DOHH2 (cell line): ENCODE results near the gene RAI2.

ENCODE experiments used
- H3F3A ChIP-seq: fragments of 200-600 bp; sonication (generic), shearing (Covaris generic); 2 replicates; pipeline ENCODE4 v1.6.0; 2016; ENCODE audit warnings: antibody characterized with exemption, mild to moderate bottlenecking; ENCODE audit not compliant: control insufficient read depth, insufficient read depth
- H3K27ac ChIP-seq: fragments of 200-600 bp; sonication (generic); 2 replicates; pipeline ENCODE4 v1.5.1; 2014; ENCODE audit warnings: low read depth, mild to moderate bottlenecking, low read length, moderate library complexity
- H3K27me3 ChIP-seq: fragments of 200-600 bp; sonication (generic); 2 replicates; pipeline ENCODE4 v1.6.1; 2014; ENCODE audit warnings: mild to moderate bottlenecking, low read length, mixed read lengths; ENCODE audit not compliant: control insufficient read depth
- H3K36me3 ChIP-seq: fragments of 200-600 bp; sonication (generic); 2 replicates; pipeline ENCODE4 v1.6.1; 2014; ENCODE audit warnings: mild to moderate bottlenecking, low read length, moderate library complexity, mixed read lengths; ENCODE audit not compliant: control insufficient read depth
- H3K4me1 ChIP-seq: fragments of 200-600 bp; sonication (generic); 2 replicates; pipeline ENCODE4 v1.6.1; 2014; ENCODE audit warnings: mild to moderate bottlenecking, low read length, mixed read lengths; ENCODE audit not compliant: control insufficient read depth
- H3K4me2 ChIP-seq: fragments of 200-600 bp; sonication (generic); 2 replicates; pipeline ENCODE4 v1.6.0; 2014; ENCODE audit warnings: mild to moderate bottlenecking, low read length, moderate library complexity
- H3K4me3 ChIP-seq: fragments of 200-600 bp; sonication (generic); 2 replicates; pipeline ENCODE4 v1.5.1; 2014; ENCODE audit warnings: mild to moderate bottlenecking, low read length, mixed read lengths
- H3K79me2 ChIP-seq: fragments of 200-600 bp; sonication (generic); 2 replicates; pipeline ENCODE4 v1.6.1; 2014; ENCODE audit warnings: mild to moderate bottlenecking, low read length, mixed read lengths; ENCODE audit not compliant: control insufficient read depth
- H3K9me2 ChIP-seq: fragments of 200-600 bp; sonication (generic); replicated peaks from 2 replicates; pipeline ENCODE4 v1.6.1; 2014; ENCODE audit warnings: mild to moderate bottlenecking, low read length, mixed read lengths; ENCODE audit not compliant: control insufficient read depth
- H3K9me3 ChIP-seq: fragments of 200-600 bp; sonication (generic); 2 replicates; pipeline ENCODE4 v1.6.1; 2014; ENCODE audit warnings: antibody characterized with exemption, low read length, mixed read lengths; ENCODE audit not compliant: control insufficient read depth, insufficient read depth
- H4K20me1 ChIP-seq: fragments of 200-600 bp; sonication (generic); 2 replicates; pipeline ENCODE4 v1.6.0; 2014; ENCODE audit warnings: low read depth, mild to moderate bottlenecking, antibody characterized with exemption, low read length, moderate library complexity; ENCODE audit not compliant: control insufficient read depth, insufficient read depth
- EZH2phosphoT487 ChIP-seq: fragments of 200-600 bp; sonication (generic); IDR thresholded peaks from 2 replicates; pipeline ENCODE4 v1.6.1; 2017; ENCODE audit warnings: borderline replicate concordance, mild to moderate bottlenecking, antibody characterized with exemption, low read length, moderate library complexity, mixed read lengths
- TF ChIP-seq, protein P1 (sequence below): fragments of 200-600 bp; sonication (generic); IDR thresholded peaks from one replicate; pipeline ENCODE4 v1.5.1; 2014; ENCODE audit warnings: antibody characterized with exemption, mild to moderate bottlenecking, low read depth, low read length; ENCODE audit not compliant: poor library complexity, severe bottlenecking

The RAI2 gene

DNA sequence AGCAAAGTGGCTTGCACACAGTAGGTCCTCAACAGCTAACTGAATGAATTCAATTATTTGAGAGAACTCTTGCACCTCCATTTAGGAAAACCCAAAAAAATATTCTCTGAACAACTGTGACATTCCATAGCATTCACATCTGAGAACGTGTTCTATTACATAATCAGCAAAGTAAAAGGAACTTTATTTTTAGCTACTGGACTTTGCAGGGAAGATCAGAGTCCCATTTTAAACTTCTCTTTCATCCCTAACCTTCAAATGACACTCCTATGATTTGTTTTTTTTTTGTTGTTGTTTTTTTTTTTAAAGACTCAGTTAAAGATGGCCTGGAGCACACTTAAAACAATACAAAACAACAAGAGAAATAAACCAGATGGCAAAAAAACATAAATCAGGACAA is 30.9 kb downstream of the RAI2 start:
- Histone ChIP-seq H3K4me1 (no peaks in the 10 kb centered on the region), H3K36me3 (no peaks in the 10 kb centered on the region), H3F3A (no peaks in the 10 kb centered on the region), H3K4me3 (no peak overlapping the region), H3K27me3 (no peaks in the 10 kb centered on the region), H3K27ac (no peak overlapping the region), H4K20me1 (no peaks in the 10 kb centered on the region), H3K79me2 (no peaks in the 10 kb centered on the region), H3K9me3 (no peaks in the 10 kb centered on the region), H3K4me2 (no peak overlapping the region), H3K9me2 (no peaks in the 10 kb centered on the region)
- no peak for TF ChIP-seq EZH2phosphoT487
- TF ChIP-seq, protein P1, sequence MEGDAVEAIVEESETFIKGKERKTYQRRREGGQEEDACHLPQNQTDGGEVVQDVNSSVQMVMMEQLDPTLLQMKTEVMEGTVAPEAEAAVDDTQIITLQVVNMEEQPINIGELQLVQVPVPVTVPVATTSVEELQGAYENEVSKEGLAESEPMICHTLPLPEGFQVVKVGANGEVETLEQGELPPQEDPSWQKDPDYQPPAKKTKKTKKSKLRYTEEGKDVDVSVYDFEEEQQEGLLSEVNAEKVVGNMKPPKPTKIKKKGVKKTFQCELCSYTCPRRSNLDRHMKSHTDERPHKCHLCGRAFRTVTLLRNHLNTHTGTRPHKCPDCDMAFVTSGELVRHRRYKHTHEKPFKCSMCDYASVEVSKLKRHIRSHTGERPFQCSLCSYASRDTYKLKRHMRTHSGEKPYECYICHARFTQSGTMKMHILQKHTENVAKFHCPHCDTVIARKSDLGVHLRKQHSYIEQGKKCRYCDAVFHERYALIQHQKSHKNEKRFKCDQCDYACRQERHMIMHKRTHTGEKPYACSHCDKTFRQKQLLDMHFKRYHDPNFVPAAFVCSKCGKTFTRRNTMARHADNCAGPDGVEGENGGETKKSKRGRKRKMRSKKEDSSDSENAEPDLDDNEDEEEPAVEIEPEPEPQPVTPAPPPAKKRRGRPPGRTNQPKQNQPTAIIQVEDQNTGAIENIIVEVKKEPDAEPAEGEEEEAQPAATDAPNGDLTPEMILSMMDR = no peak

DNA sequence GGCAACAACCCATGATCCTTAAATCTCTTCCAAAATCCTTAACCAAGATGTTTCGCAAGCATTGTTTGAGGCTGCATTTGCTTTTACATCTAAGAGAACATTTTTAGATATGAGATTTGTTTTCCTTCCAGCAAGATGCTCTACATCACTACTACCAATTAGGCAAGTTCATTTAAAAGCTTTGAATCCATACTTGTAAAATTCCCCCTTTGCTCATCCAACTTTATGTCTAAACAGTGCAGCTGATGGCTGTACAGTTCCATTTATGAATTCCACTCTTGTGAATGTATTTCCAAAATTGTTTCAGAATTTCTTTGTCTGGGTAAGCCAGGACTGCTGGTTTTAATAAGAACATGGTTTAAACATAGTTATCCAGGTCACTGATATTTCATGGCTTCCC is 31.5 kb downstream of the RAI2 start:
- no peaks in the 10 kb centered on the region for H4K20me1 ChIP-seq
- H3K27me3 ChIP-seq = no peaks in the 10 kb centered on the region
- no peaks in the 10 kb centered on the region for H3K9me2 ChIP-seq
- no peaks in the 10 kb centered on the region for H3K9me3 ChIP-seq
- no peaks in the 10 kb centered on the region for H3K36me3 ChIP-seq
- no peaks in the 10 kb centered on the region for H3F3A ChIP-seq
- no peak overlapping the region for H3K4me2 ChIP-seq
- H3K4me3 ChIP-seq = no peak overlapping the region
- H3K79me2 ChIP-seq = no peaks in the 10 kb centered on the region
- H3K4me1 ChIP-seq = no peaks in the 10 kb centered on the region
- H3K27ac ChIP-seq = no peak overlapping the region
- TF ChIP-seq, protein P1 = no peak
- no peak for TF ChIP-seq EZH2phosphoT487

DNA sequence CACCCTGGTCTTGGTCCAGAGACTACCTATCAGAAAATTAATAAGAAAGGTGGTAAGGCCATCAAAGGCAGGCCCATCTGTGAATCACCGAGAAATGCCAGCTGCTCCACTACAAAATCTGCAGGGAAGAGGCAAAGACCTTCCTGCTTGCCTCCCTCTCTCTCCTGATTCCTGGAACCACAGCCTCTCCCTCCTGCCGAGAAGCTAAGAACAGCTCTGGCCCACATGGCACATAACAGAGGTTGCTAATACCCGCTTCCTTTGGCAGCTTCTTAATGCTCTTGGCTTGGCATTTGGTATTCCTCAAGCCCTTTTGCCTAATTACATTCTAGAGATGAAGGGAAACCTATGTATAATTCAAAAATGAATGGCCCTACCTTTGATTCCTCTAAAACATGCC is 32.9 kb downstream of the RAI2 start:
- no peak for TF ChIP-seq EZH2phosphoT487
- TF ChIP-seq, protein P1 = no peak
- no peaks in the 10 kb centered on the region for H3K9me2 ChIP-seq
- no peak overlapping the region for H3K4me3 ChIP-seq
- no peaks in the 10 kb centered on the region for H3K4me1 ChIP-seq
- H3K27me3 ChIP-seq = no peaks in the 10 kb centered on the region
- no peaks in the 10 kb centered on the region for H3F3A ChIP-seq
- no peak overlapping the region for H3K27ac ChIP-seq
- H4K20me1 ChIP-seq = no peaks in the 10 kb centered on the region
- H3K4me2 ChIP-seq = no peak overlapping the region
- no peaks in the 10 kb centered on the region for H3K36me3 ChIP-seq
- H3K79me2 ChIP-seq = no peaks in the 10 kb centered on the region
- no peaks in the 10 kb centered on the region for H3K9me3 ChIP-seq
